Activated gamma-delta T cell treated with anti-CD3 and anti-CD28 coated beads, Interleukin-2, amount 50 U/mL, for 16 hours (primary cell): ENCODE data around the gene FAM161A.

Experiments used
- DNase-seq: peaks from one replicate; pipeline ENCODE4 v3.0.0-alpha.2; 2020; ENCODE audit warnings: low read depth

Gene FAM161A

GRCh38 chr2:61784643-61785042, 69.2 kb downstream of the FAM161A start:
- no peak for DNase-seq

GRCh38 chr2:61775956-61776570, 77.8 kb downstream of the FAM161A start:
- DNase-seq = no peak
